OCI-LY7 (cell line): ENCODE measurements around the gene IL37. TPM values are rescaled to one million over a fixed set of nuclear protein-coding genes. Genes with fewer than 3 reads are reported as not detected.

Source experiments
- Bru-seq: library from RNA; stranded (reverse); fragments of 400-500 nt; gene quantifications from one replicate; lab custom pipeline; 2021; lab: Mats Ljungman, UMichigan
- BruChase-seq, 2 experiments: library from RNA; stranded (reverse); fragments of 400-500 nt; gene quantifications; one replicate each; lab custom pipeline; 2021; lab: Mats Ljungman, UMichigan
- BruUV-seq: library from RNA; stranded (reverse); fragments of 400-500 nt; replicated peaks from 2 replicates; lab custom pipeline; 2021; lab: Mats Ljungman, UMichigan
- CTCF ChIA-PET: fragments of 300-600 bp; sonication (Branson Sonifier 250); formaldehyde crosslinking; loops from one replicate; lab custom pipeline; 2022; ENCODE audit warnings: antibody characterized with exemption; ENCODE audit not compliant: unreplicated experiment; lab: Charles Lee
- POLR2A ChIA-PET: fragments of 300-600 bp; sonication (Branson Sonifier 250); formaldehyde crosslinking; loops from one replicate; lab custom pipeline; 2022; ENCODE audit warnings: antibody characterized with exemption; lab: Charles Lee
- DNase-seq: peaks from one replicate; pipeline ENCODE4 v3.0.0-alpha.2; 2015; ENCODE audit warnings: low spot score
- H2AFZ ChIP-seq: fragments of 200-600 bp; sonication (generic), shearing (Covaris generic); 2 replicates; pipeline ENCODE4 v1.6.1; 2014; ENCODE audit warnings: mild to moderate bottlenecking, antibody characterized with exemption, low read length, moderate library complexity
- H3K27ac ChIP-seq: fragments of 200-600 bp; sonication (generic); 2 replicates; pipeline ENCODE4 v1.5.1; 2014; ENCODE audit warnings: mixed run types, low read depth, mild to moderate bottlenecking, moderate library complexity, low read length, inconsistent platforms; ENCODE audit not compliant: poor library complexity, severe bottlenecking
- H3K36me3 ChIP-seq: fragments of 200-600 bp; sonication (generic); 2 replicates; pipeline ENCODE4 v1.6.1; 2014; ENCODE audit warnings: mild to moderate bottlenecking, antibody characterized with exemption, low read length, moderate library complexity, mixed read lengths; ENCODE audit not compliant: insufficient read depth
- H3K4me1 ChIP-seq: fragments of 200-600 bp; sonication (generic); 2 replicates; pipeline ENCODE4 v1.5.1; 2014; ENCODE audit warnings: mild to moderate bottlenecking, low read length; ENCODE audit not compliant: insufficient read depth, poor library complexity, severe bottlenecking
- H3K4me2 ChIP-seq: fragments of 200-600 bp; sonication (generic); 2 replicates; pipeline ENCODE4 v1.6.1; 2014; ENCODE audit warnings: mild to moderate bottlenecking, low read length
- H3K4me3 ChIP-seq: fragments of 200-600 bp; sonication (generic); 2 replicates; pipeline ENCODE4 v1.5.1; 2014; ENCODE audit warnings: mild to moderate bottlenecking, low read depth, low read length; ENCODE audit not compliant: poor library complexity, severe bottlenecking
- H3K79me2 ChIP-seq: fragments of 200-600 bp; sonication (generic); 2 replicates; pipeline ENCODE4 v1.6.1; 2016; ENCODE audit warnings: low read depth, mild to moderate bottlenecking, low read length, moderate library complexity, mixed read lengths; ENCODE audit not compliant: insufficient read depth
- H3K9me2 ChIP-seq: fragments of 200-600 bp; sonication (generic); 2 replicates; pipeline ENCODE4 v1.6.1; 2016; ENCODE audit warnings: mild to moderate bottlenecking, low read length, mixed read lengths; ENCODE audit not compliant: insufficient read depth
- H3K9me3 ChIP-seq: fragments of 200-600 bp; sonication (generic); 2 replicates; pipeline ENCODE4 v1.6.1; 2014; ENCODE audit warnings: mild to moderate bottlenecking, mixed run types, low read length, mixed read lengths
- H4K20me1 ChIP-seq: fragments of 200-600 bp; sonication (generic); 2 replicates; pipeline ENCODE4 v1.6.1; 2014; ENCODE audit warnings: mild to moderate bottlenecking, antibody characterized with exemption, low read length, moderate library complexity, mixed read lengths; ENCODE audit not compliant: insufficient read depth
- CTCF ChIP-seq: fragments of 200-600 bp; sonication (generic); conservative IDR thresholded peaks from 2 replicates; pipeline ENCODE4 v1.5.1; 2014; ENCODE audit warnings: mild to moderate bottlenecking, antibody characterized with exemption, low read length, moderate library complexity, mixed read lengths
- EZH2phosphoT487 ChIP-seq: fragments of 200-600 bp; sonication (generic); IDR thresholded peaks from 2 replicates; pipeline ENCODE4 v1.6.1; 2018; ENCODE audit warnings: low read depth, borderline replicate concordance, mild to moderate bottlenecking, mixed run types, antibody characterized with exemption, low read length, moderate library complexity, mixed read lengths
- intact Hi-C: fragments of 100-400 bp; cut with micrococcal nuclease; formaldehyde crosslinking; loops from one replicate; pipeline ENCODE4 v1.10.0; 2022; ENCODE audit not compliant: unreplicated experiment
- long read RNA-seq: library from polyadenylated mRNA; stranded (forward); transcript quantifications from one replicate; pipeline ENCODE4 v2.0.0, GENCODE V29; 2022
- total RNA-seq, 2 experiments: library from RNA; depleted of rRNA in 1 of 2; stranded (reverse); fragments of >200 nt in 1 of 2; shearing (Covaris generic) in 1 of 2; gene quantifications; 2 replicates each; pipeline ENCODE4 v1.2.3, GENCODE V29; 2014 to 2022

Gene IL37
- total RNA-seq (2014; rRNA removed; shearing (Covaris generic)), result not detected in 2 replicates
- 0.63 TPM in 1 of 2 replicates, not detected in the other for total RNA-seq (2022)
- Bru-seq, nascent RNA, result percentile 16 among the genes with signal in this experiment
- percentile 24 among the genes with signal in this experiment for BruChase-seq, experiment 1, labeled RNA remaining after a 6-hour chase
- percentile 25 among the genes with signal in this experiment for BruChase-seq, experiment 2, labeled RNA remaining after a 2-hour chase
- long read RNA-seq, result 0 reads

- intact Hi-C loops, result no loop called here
- ChIA-PET CTCF (no interaction called here), POLR2A (interaction anchor here (1.0 kb wide), 1 partner anchor 18 kb away, joined by 3 read pairs; no protein-coding TSS in a partner anchor)
- TF ChIP-seq CTCF (no peak), EZH2phosphoT487 (no peak)
- H3K4me3 ChIP-seq, result no peak within 1 kb of the TSS
- no peaks in the 10 kb centered on the region for H3K9me3 ChIP-seq
- no peak within 1 kb of the TSS for H2AFZ ChIP-seq
- H3K4me2 ChIP-seq, result no peak within 1 kb of the TSS
- no peaks in the 10 kb centered on the region for H3K79me2 ChIP-seq
- DNase-seq, result no peak
- H3K9me2 ChIP-seq, result no peaks in the 10 kb centered on the region
- no peaks in the 10 kb centered on the region for H3K36me3 ChIP-seq
- H4K20me1 ChIP-seq, result no peaks in the 10 kb centered on the region
- BruUV-seq, result no TSS peak
- H3K27ac ChIP-seq, result no peak within 1 kb of the TSS
- H3K4me1 ChIP-seq, result no peaks in the 10 kb centered on the region
These were observed at the start of gene IL37 for GRCh38 chr2:112910865-112911264. IL37 (plus strand) TSS chr2:112911165; CDS start chr2:112913013, 1,848 bp downstream.

GRCh38 chr2:112864072-112864471, 46.9 kb upstream of the IL37 start:
- H3K36me3 ChIP-seq, result no peaks in the 10 kb centered on the region
- H4K20me1 ChIP-seq, result no peaks in the 10 kb centered on the region
- ChIA-PET CTCF (no interaction called here), POLR2A (no interaction called here)
- no peak overlapping the region for H3K4me2 ChIP-seq
- DNase-seq, result no peak
- no peaks in the 10 kb centered on the region for H3K4me1 ChIP-seq
- TF ChIP-seq EZH2phosphoT487, result no peak
- TF ChIP-seq CTCF, result no peak
- intact Hi-C loops, result no loop called here
- H3K4me3 ChIP-seq, result no peak overlapping the region
- BruUV-seq, result no TSS peak
- H3K79me2 ChIP-seq, result no peaks in the 10 kb centered on the region
- no peak overlapping the region for H2AFZ ChIP-seq
- peaks cover 26% of the 10 kb centered on the region; the same call in 1 of the 2 replicates for H3K9me3 ChIP-seq
- H3K9me2 ChIP-seq, result no peaks in the 10 kb centered on the region
- no peak overlapping the region for H3K27ac ChIP-seq

- TF ChIP-seq EZH2phosphoT487 (no peak), CTCF (no peak)
- CTCF ChIA-PET, result no interaction called here
- no TSS peak for BruUV-seq
These were observed 44.7 kb upstream of the IL37 start for GRCh38 chr2:112866128-112866835.

More at GRCh38 chr2:112866128-112866835, 44.7 kb upstream of the IL37 start:
- H4K20me1 ChIP-seq, result no peaks in the 10 kb centered on the region
- H3K9me3 ChIP-seq, result peaks cover 8% of the 10 kb centered on the region; the same call in 1 of the 2 replicates
- H2AFZ ChIP-seq, result no peak overlapping the region
- no peaks in the 10 kb centered on the region for H3K4me1 ChIP-seq
- POLR2A ChIA-PET, result no interaction called here
- H3K9me2 ChIP-seq, result no peaks in the 10 kb centered on the region
- DNase-seq, result no peak
- no peak overlapping the region for H3K4me3 ChIP-seq
- H3K4me2 ChIP-seq, result no peak overlapping the region
- intact Hi-C loops, result no loop called here
- H3K36me3 ChIP-seq, result no peaks in the 10 kb centered on the region
- H3K79me2 ChIP-seq, result no peaks in the 10 kb centered on the region
- no peak overlapping the region for H3K27ac ChIP-seq
